ENCODE measurements around the gene TCF7L2.

The TCF7L2 gene

DNA sequence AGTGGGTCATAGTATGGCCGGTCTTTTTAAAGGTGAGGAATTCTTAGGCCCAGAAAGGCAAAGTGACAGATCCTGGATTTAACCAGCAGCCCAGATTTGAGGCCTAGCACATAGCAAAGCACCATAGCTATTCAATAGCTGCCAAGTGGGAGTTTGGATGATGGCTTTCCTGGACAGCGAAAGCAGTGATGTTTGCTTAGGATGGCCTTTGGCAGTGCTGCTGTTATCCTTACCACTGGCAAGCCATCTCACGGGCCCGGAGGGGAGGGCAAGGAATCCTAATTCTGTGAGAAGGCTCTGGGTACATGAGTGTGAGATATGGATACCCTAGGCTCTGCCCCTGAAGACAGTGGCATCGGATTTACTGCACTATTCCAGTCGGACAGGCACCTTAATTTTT is 50.4 kb downstream of the TCF7L2 start:
- no peak for DNase-seq (ENCODE audit: low read depth)

DNA sequence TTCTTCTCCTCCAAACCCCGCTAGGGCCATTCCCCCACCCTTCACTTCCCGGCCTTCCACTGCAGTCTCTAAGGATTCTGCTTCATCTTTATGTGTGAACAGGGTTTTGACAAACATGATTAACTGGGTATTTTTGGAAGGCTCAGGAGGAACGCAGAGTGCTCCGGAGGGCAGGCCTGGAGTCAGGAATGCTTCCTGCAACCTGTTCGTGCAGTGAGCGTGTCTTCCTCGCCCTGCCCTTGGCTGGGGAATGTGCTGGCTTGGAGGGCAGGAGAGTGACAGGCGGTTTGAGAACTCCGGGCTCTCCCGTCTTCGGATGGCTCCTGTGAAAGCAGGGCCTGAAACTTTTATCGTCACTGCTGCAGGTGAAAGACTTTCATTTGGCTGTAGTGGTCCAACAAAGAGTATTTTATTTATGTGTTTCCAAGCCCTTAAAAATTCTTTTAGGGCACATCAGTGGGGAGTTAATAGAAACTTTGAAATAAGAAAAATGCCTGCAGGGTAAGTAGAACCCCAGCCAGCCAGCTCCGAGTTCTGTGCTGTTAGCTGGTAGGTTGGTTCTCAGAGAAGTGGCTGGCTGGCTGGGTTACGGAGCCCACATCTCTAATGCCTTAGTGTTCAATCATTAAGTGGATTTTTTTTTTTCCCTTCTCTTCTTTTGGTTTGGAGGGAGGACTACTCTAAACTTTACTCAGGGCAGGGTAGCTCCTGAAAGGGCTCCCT is 51.0 kb downstream of the TCF7L2 start:
- DNase-seq (ENCODE audit: low read depth): no peak

DNA sequence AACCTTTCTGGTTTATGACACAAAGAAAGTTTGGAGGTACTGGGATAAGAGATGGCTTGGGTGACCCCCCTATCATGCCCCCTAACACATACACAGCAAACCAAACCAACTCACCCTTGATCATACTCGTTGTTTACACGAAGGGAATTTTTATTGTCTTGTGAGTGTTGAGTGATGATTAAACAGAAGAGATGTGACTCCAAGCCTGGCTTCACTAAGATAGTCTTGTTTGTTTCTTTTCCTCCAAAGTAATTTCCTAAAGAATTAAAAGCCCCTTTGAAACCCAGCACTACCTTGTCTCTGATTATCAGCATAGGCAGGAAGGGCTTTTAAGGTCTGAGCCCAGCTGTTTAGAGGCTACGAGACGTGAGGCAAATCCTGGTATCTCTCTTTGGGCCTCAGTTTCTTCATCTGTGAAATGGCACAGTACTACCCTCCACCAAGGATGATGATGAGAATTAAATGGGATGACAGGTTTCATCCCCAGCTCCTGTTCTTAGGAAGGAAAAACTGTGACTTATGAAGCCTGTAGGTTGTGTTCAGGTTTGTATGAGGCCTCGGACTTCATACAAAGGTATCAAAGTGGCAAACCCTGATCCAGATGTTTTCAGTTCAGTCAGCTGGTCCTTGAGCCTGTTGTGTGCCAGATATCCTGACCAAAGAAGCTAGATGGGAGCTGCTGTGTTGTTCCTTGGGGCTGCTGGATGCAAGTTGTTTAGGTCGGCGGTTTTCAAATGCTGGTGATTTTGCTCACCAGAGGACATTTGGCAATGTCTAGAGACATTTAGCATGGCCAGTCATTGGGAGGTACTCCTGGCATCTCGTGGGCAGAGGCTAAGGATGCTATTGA is 51.8 kb downstream of the TCF7L2 start:
- DNase-seq (ENCODE audit: low read depth): no peak

DNA sequence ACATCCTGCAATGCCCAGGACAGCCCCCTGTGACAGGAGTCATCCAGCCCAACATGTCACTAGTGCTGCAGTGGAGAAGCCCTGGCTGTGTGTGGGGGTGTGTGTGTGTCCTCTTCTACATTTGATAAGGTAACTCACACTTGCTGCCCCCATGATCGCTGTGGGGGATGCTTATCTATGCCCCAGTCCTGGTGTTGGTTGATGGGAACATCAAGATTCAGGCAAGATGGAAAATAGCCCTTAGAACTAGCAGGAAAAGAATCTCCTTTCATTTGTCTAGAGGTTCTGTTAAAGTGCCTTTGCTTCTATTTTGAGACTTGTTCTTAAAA is 52.4 kb downstream of the TCF7L2 start:
- no peak for DNase-seq (ENCODE audit: low read depth)

DNA sequence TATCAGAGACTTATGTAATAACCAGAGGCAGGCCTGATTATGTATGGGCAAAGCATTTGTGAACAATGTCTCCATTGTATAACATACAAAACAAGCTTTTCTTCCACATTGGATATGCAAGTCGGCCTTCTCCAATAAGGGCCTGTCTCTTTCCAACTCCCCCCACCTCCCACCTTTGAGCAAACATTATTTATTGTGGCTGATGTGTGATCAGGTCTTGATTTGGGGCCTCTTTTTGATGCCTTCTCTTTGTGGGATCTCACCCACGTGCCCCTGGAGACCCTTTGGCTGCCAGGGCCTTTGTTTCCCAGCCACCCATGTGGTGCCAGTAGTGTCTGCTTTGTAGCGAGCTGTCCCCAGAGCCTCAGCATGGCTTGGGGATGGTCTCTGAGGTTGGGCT is 53.0 kb downstream of the TCF7L2 start:
- DNase-seq (ENCODE audit: low read depth): no peak

DNA sequence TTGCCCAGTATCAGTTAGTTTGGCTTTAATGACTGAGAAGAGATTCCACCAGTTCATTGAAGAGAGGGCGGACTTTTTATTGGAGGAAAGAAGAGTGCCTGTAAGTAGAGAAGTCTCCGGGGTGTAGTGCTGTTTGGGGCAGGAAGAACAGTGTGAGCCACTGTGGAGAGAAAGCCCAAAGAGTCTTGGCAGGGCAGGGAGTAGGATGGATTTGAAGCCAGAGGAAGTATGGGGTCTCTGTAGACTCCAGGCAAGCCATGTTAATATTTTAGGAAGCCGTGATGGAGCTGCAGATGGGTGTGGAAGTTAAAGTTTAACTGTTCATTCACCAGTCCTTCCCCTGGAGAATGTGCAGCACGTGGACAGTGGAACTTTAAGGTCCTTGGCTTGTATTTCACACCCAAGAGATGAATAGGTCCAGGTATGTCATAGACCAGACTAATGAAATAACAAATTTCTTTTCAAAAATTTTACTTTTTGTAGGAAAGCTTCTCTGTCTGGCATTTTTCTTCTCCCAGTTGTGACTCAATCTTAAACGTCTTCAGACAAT is 54.1 kb downstream of the TCF7L2 start:
- DNase-seq (ENCODE audit: low read depth): no peak

DNA sequence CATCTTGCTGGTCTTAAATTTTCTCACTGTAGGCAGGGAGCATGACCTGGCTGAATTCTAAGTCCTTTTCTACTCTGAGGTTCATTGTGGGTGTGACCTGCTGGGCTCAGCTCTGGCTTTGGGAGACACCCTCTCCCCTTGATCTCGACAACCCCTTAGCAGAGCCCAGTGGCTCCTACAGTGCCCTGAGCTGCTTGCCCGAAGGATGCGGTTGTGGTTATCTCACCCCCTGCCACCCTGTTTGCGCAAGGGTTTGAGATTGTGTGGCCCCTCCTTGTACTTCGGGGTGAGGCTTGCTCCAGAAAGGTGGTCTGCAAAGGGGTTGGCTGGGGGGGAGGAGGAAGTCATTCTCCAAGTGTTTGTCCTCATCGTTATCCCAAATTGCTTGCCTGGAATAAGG is 55.3 kb downstream of the TCF7L2 start:
- DNase-seq (ENCODE audit: low read depth): no peak

DNA sequence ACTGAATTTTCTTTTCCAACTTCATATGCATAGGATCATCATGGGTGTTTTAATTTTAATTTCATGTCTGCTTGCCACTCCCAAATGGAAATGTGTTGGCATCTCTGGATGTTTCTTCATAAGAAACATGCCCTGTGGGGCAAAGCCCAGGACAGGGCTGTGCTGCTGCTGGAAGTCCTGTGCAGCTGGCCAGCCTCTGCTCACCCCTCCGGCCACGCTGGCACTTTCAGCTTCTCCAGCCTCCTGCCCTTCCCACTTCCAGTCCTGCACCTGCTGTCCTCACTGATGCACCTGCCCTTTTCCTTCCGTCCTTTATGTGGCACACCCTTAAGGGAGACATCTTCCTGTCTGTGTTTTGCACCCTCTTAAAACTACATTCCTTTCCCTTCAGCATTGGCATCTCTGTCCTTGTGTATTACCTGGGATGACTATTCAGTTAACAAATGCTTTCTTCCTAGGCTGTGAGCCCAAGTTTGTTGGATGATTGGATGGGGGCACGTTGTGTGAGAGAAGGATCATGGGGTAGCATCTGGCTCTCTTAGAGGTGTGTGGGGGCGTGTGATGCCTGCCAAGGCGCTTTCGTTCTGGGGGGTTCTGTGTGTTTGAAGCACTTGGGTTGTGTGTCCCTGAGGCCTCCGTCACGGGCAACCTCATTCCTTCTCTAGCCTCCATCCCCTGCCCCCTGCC is 56.8 kb downstream of the TCF7L2 start:
- DNase-seq (ENCODE audit: low read depth): no peak

DNA sequence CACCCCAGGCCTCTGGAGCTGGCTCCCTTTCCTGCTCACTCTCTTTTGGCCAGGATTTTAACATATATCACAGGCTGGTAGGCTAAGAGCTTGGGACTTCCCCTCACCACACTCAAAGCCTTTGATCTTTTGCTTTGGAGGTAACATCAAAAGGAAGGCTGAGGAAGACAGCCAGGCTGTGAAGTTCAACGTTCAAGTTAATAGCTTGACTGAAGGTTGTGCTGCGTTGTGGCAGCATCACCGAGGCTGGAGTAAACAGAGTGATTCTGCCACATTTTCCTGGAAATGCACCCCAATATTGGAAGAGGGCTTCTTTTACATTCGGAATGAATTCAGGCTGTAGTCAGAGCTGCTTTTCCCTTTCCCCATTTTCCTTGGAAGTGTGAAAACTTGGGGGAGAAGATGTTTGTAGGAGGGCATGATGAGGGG is 57.3 kb downstream of the TCF7L2 start:
- no peak for DNase-seq (ENCODE audit: low read depth)

DNA sequence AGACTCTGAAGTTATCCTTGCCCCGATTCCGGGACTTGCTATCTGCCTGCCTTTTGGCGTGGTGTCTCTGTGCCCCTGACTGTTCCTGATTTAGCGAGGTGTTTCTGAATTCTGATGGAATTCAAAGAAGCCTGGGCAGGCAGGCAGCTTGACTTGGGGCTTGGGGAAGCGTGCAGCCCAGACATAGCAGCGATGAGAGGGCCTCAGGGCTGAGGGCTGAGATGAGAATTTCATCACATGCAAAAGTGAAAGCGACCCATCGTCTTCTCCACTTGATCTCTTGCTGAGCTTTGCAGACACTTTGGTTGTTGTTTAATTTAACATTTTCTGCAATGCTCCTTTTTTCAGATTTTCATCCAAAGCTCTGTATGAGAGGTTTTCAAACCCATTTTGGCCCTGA is 57.8 kb downstream of the TCF7L2 start:
- no peak for DNase-seq (ENCODE audit: low read depth)

DNA sequence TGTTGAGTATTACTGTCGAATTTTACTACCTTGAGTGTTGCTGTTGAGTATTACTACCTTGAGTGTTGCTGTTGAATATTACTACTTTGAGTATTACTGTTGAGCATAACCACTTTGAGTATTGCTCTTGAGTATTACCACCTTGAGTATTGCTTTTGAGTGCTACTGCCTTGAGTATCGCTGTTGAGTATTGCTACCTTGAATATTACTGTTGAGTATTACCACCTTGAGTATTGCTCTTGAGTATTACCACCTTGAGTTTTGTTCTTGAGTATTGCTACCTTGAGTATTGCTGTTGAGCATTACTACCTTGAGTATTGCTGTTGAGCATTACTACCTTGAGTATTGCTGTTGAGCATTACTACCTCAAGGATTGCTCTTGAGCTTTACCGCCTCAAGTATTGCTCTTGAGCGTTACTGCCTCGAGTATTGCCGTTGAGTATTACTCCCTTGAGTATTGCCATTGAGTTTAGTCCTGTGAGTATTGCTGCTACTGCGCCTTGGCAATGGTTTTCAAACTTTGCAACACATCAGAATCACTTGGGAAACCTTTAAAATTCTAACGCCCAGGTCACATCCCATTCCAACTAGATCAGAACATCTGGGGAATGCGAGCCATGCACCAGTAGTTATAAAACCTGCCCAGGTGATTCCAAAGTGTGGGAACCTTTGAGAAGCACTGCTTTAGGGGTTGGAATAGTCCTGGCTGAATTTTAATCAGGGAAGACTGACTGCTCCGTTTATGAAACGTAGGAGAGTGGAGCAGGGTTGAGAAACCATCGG is 61.7 kb downstream of the TCF7L2 start:
- no peak for DNase-seq (ENCODE audit: low read depth)

DNA sequence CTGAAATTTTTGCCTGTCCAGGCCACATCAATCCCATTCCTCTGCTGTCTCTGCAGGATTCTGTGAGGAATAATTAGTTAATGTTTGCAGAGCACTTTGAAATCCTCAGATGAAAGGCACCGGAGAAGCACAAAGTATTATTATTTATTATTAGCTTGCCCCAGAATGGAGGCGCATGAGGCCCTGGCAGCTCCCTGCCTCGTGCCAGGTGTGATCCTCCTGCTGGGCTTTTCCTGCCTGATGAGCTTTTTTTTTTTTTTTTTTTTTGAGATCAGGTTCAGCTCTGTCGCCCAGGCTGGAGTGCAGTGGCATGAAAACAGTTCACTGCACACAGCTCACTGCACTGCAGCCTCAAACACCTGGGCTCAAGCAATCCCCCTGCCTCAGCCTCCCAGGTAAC is 65.2 kb downstream of the TCF7L2 start:
- DNase-seq (ENCODE audit: low read depth): no peak

DNA sequence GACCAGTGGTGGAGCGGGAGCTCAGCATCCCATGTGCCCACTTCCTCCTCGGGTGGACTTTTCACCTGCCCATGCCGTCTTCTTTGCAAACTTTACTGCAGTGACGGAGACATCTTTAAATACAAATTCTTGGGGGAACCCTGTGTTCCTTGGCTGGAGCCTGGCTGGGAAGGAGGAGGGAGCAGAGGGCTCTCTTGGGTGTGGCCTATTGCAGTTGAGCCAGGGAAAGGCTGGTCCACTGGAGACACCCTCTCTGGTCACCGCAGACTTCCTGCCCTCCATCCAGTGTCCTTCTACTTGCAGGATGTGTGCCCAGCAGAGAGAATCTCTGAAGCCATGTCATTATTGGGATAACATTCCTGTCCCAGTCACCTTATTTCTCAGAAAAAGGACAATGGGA is 67.3 kb downstream of the TCF7L2 start:
- DNase-seq (ENCODE audit: low read depth): no peak

DNA sequence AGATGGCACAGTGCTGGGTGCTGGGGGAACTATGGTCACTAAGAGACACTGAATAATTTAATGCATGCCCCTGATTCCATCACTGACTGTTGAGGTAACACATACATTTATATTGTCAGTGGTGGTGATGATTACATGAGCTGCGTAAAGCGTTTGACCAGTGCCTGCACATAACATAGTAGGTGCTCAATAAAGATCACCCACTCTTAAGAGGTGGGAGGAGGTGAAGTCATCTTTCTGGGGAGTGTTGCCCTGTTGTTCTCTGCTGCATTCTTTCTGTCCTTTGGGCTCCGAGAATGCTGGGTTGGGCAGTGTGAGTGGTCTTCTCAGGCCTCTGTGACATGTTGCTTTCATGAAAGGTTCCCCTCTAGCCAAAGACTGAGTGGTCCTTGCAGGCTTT is 68.0 kb downstream of the TCF7L2 start:
- DNase-seq (ENCODE audit: low read depth): no peak

DNA sequence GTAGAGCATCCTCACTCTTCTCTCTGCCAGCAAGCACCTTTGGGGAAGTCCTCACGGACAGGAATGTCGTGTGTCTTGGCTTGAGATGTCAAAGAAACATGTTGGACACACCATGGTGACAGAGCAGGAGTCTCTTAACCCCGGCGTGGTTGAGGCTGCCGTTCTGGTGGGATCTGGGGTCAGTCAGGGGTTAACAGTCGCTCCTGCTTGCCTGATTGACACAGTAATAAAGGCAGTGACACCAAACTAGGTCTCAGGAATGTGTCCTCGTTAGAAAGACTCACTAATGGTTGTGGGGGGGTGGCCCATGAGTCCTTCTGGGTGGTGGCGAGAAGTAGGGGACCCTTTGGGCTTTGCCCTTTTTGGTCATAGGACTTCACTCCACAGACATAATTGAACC is 69.0 kb downstream of the TCF7L2 start:
- no peak for DNase-seq (ENCODE audit: low read depth)

DNA sequence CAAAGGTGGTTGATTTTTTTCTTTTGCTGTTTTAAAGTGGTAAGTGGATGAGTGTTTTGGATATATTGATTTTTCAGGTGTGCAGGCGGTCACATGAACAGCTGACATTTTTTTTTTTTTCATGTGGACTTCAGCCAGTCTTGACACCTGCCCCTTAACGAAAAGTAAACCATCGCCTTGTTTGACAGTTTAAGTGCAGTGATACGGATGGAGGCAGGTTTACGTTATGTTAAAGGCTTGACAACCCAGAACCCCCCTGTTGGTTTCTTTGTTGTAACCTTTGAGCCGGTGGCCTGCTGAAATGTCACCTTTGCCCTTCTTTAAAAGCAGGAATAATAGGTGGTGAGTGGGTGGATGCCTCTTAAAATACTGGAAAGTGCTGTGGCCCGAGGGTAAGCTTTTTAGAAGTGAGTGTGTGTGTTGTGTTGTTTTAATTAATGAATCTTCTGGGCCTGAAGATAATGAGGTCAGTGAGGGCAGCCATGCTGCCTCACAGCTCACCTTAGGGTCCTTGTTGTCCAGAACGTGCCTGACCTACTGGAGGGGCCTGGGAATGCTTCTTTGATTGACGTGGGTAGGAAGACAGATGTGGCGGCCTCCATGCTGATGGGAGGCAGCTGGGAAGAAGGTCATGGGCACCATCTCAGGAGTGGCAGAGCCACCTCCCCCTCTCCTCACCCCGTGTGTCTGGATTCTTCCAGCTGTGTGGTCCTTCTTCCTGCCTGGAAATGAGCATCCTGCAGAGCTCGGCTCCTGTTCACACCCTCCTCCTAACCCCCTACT is 69.8 kb downstream of the TCF7L2 start:
- no peak for DNase-seq (ENCODE audit: low read depth)

DNA sequence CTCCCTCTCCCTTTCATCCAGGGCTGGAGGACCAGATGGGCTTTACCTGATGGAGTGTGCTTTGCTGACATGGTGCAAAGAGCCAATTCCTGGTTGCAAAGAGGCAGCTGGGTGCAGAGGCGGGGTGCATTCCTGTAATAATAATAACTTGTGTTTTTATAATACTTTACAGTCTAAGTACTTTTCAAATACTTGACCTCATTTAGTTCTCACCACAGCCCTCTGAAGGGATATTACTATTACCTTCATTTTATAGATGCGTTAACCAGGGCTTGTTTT is 70.4 kb downstream of the TCF7L2 start:
- no peak for DNase-seq (ENCODE audit: low read depth)

DNA sequence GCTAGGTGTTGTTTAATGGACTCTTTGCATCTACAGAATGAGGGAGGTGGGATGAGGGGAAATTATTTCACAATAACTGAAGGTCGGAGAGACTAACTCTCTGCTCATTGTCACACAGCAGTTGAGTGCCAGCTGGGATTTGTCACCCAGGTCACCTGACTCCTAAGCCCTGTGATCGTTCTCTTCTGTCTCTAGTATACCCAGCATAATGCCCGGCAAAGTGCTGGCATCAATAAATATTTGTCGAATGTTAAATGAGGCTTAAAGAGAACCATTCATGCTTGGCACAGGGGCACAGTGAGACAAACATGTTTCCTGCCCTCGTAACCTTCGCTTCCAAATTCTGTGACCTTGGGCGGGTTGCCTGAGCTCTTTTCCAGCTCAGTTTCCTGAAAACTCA is 70.8 kb downstream of the TCF7L2 start:
- DNase-seq (ENCODE audit: low read depth): no peak

DNA sequence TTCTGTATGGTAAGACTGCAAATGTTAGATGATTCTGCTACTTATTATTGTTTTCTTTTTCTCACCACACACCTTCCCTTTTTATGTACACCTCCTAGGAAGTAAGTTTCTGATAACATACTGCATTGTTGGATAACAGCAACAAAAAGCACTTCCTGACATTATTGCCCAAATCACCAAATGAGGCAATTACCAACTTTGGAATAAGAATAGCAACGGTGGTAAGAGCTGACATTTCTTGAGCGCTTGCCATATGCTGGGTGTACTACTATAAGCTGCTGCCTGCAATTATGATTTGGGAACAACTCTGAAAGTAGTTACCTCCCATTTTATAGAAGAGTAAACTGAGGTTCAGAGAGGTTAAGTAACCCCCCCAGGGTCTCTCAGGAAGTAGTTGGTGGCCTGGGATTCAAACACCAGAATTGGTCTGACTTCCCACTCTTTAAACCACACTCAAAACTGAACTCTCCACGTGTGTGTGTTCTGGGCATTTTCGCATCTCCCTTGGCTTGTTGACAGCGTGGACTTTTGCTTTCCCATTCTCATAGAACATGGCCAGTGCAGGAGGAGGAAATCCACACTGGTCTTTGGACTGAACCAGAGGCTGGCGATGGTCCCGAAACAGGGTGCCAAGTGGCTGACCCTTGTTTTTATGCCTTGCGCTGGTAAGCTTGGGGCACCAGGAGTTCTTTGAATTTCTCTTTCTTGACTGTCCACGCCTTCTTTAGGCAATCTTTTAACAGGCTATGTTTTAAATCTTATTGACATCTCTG is 71.4 kb downstream of the TCF7L2 start:
- no peak for DNase-seq (ENCODE audit: low read depth)

DNA sequence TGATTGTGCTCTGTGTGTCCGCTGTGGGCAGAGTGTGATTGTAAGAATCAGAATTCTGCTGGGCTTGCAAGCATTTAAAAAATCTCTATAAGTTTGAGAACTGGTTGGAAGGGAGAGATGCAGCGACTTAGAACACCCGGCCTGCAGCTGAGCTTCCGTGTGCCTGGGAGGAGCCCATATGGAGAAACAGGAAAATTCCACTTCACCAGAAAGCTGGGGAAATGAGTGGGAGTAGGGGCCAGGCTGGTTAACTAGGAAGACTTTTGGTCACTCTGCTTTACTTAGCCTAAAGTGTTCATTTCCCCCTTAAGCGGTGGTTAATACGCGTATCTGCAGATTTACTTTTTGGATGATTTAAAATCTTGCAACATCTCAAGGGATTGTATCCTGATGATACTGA is 72.2 kb downstream of the TCF7L2 start:
- DNase-seq (ENCODE audit: low read depth): no peak

DNA sequence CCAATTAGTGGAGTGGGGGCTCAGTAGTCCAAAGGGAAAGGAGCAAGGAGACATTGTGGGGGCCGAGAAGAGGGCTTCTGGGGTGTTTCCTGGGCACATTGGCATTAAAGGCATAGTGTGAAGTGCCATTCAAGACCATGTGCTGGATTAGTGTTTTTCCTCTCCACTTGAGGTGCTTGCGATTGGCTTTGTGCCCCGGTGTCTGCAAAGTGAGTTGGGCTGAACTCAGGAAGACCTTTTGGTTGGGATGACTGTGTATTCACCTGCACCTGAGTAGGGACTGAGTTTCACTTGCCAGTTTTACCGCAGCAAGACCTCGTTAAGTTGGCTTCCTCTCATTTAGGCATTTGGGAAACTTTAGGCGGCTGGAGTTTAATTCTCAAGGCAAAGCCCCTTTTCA is 73.0 kb downstream of the TCF7L2 start:
- no peak for DNase-seq (ENCODE audit: low read depth)

Measured in activated T-helper 9 cell treated with anti-CD3 and anti-CD28 coated beads, Interleukin-2, amount 50 U/mL, for 16 hours (primary cell).